Activated naive CD4-positive, alpha-beta T cell treated with anti-CD3 and anti-CD28 coated beads for 36 hours (primary cell): Measurements from ENCODE around the gene CCDC34. TPM values are rescaled to one million over a fixed set of nuclear protein-coding genes. Genes with fewer than 3 reads are reported as not detected.

Source experiments
- CTCF ChIA-PET: fragments of 350-600 bp; sonication (Branson Sonifier 250); formaldehyde crosslinking; loops from one replicate; lab custom pipeline; 2021; ENCODE audit warnings: antibody characterized with exemption; lab: Charles Lee
- DNase-seq: peaks from one replicate; pipeline ENCODE4 v3.0.0-alpha.2; 2020
- H3K27ac Mint-ChIP-seq: one replicate; pipeline ENCODE4 v1.8.0; 2021; ENCODE audit warnings: mild to moderate bottlenecking, mixed read lengths
- H3K27me3 Mint-ChIP-seq: one replicate; pipeline ENCODE4 v1.8.0; 2021; ENCODE audit warnings: low read depth, mixed read lengths
- H3K36me3 Mint-ChIP-seq: one replicate; pipeline ENCODE4 v1.8.0; 2021; ENCODE audit warnings: low read depth, mixed read lengths
- H3K4me1 Mint-ChIP-seq: one replicate; pipeline ENCODE4 v1.8.0; 2021; ENCODE audit warnings: low read depth, mixed read lengths
- H3K4me3 Mint-ChIP-seq: one replicate; pipeline ENCODE4 v1.8.0; 2021; ENCODE audit warnings: mild to moderate bottlenecking, moderate library complexity, mixed read lengths
- H3K9me3 Mint-ChIP-seq: one replicate; pipeline ENCODE4 v1.8.0; 2021; ENCODE audit warnings: mixed read lengths
- intact Hi-C: fragments of 100-400 bp; cut with micrococcal nuclease; formaldehyde crosslinking; loops from one replicate; pipeline ENCODE4 v1.15.1; 2023
- total RNA-seq, 2 experiments: library from RNA; stranded (reverse); gene quantifications; one replicate each; pipeline ENCODE4 v1.2.3, GENCODE V29; 2021

Gene CCDC34, protein sequence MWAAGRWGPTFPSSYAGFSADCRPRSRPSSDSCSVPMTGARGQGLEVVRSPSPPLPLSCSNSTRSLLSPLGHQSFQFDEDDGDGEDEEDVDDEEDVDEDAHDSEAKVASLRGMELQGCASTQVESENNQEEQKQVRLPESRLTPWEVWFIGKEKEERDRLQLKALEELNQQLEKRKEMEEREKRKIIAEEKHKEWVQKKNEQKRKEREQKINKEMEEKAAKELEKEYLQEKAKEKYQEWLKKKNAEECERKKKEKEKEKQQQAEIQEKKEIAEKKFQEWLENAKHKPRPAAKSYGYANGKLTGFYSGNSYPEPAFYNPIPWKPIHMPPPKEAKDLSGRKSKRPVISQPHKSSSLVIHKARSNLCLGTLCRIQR
- total RNA-seq, result 10 to 100 TPM; 28.2 to 29.9 TPM

DNA sequence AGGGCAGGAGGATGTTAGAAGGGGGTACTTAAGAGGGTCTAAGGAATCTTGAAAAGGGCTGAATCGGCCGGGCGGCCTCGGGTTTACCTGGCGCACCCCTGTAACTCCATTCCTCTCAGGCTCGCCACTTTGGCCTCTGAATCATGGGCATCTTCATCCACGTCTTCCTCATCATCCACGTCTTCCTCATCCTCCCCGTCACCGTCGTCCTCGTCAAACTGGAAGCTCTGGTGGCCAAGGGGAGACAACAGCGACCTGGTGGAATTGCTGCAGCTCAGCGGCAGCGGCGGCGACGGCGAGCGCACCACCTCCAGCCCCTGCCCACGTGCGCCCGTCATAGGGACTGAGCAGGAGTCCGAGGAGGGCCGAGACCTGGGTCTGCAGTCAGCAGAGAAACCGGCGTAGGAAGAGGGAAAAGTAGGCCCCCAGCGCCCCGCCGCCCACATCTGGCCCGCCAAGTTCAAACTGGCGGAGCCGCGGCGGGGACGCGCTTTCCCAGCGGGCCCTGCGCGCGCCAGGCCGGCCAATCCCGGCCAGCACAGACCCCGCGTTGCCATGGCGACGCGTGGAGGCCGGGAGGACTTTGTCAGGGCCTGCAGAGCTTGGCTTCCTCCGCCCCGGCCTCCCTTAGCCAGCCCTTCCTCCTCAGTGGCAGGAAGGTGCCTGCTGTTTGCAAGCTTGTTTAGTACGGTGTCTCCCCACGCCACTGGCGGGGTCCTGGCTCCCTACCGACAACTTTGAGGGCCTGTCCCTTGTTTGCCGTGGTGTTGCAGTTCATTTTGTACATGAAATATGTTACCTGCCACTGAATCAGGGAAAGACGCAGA, at the start of gene CCDC34:
TSS of gene CCDC34 (minus strand) at position 467 of the 827 bp plus-strand sequence. CDS start at position 446, 21 bp downstream.
- H3K9me3 Mint-ChIP-seq, result no peaks in the 10 kb centered on the region
- no peaks in the 10 kb centered on the region for H3K27me3 Mint-ChIP-seq
- no peaks in the 10 kb centered on the region for H3K36me3 Mint-ChIP-seq
- H3K4me3 Mint-ChIP-seq, result peak within 1 kb of the TSS; percentile 95
- peak within 1 kb of the TSS; percentile 77 for H3K27ac Mint-ChIP-seq
- DNase-seq, result peak; percentile 87
- CTCF ChIA-PET, result interaction anchor here (2.1 to 2.3 kb wide), 2 partner anchors 67 to 123 kb away, joined by 8 to 9 read pairs; no protein-coding TSS in a partner anchor
- peaks cover 22% of the 10 kb centered on the region for H3K4me1 Mint-ChIP-seq
- intact Hi-C loops, result loop anchor here (1.0 to 5.0 kb wide), 4 partner anchors 44 to 744 kb away; partner anchors contain the start of genes KIF18A, LGR4, LIN7C and METTL15

DNA sequence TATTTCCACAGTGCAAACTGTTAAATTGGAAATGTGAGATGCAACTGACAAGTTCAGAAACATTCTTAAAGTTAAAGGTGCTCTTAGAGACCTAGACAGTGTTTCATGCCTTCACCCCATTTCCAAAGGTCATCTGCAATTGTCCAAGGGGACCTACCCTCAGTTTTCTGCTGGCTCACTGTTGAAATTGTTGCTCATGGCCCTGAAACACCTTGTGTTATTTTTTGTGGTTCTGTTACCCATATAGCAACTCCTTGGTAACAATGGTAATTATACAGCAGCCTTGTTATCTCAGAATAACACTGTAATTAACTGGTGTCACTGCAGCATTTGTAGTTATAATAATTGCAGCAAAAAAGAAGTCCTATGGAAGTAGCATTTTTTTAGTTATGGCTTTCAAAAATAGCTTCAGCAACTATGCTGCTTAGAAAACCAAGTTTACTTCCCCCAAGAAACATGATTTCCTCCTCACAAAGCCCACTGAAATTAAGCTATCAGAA, 49.2 kb upstream of the CCDC34 start:
- no peaks in the 10 kb centered on the region for H3K9me3 Mint-ChIP-seq

DNA sequence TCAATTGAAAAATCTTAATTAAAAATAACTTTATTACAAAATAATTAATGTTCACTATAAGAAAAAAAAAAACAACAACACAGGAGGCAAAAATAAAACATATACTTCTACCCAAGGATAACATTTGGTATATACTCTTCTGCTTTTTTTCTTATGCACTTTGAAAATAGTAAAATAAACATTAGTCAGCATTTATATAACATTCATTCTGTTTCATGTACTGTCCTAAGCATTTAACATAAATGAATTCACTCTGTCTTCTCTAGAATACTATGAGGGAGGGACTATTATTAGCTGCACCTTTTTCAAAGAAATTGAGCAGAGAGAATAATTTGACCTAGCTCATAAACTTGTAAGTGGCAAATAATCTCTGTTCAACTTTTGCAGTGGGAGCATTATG, 48.3 kb upstream of the CCDC34 start:
- intact Hi-C loops, result no loop called here
- peaks cover 3% of the 10 kb centered on the region for H3K27me3 Mint-ChIP-seq
- no peak overlapping the region for H3K27ac Mint-ChIP-seq
- no peaks in the 10 kb centered on the region for H3K4me1 Mint-ChIP-seq
- H3K4me3 Mint-ChIP-seq, result no peak overlapping the region
- no peaks in the 10 kb centered on the region for H3K9me3 Mint-ChIP-seq
- no peak for DNase-seq
- H3K36me3 Mint-ChIP-seq, result no peaks in the 10 kb centered on the region
- CTCF ChIA-PET, result interaction anchor here (0.7 kb wide), 1 partner anchor 237 kb away, joined by 3 read pairs; no protein-coding TSS in a partner anchor

More for the DNA sequence above, 49.2 kb upstream of the CCDC34 start:
- Mint-ChIP-seq H3K4me1 (no peaks in the 10 kb centered on the region), H3K27me3 (peaks cover 4% of the 10 kb centered on the region), H3K36me3 (no peaks in the 10 kb centered on the region), H3K4me3 (no peak overlapping the region), H3K27ac (no peak overlapping the region)
- DNase-seq, result no peak
- intact Hi-C loops, result no loop called here
- CTCF ChIA-PET, result interaction anchor here (0.7 to 0.9 kb wide), 2 partner anchors 53 to 238 kb away, joined by 3 read pairs; no protein-coding TSS in a partner anchor

DNA sequence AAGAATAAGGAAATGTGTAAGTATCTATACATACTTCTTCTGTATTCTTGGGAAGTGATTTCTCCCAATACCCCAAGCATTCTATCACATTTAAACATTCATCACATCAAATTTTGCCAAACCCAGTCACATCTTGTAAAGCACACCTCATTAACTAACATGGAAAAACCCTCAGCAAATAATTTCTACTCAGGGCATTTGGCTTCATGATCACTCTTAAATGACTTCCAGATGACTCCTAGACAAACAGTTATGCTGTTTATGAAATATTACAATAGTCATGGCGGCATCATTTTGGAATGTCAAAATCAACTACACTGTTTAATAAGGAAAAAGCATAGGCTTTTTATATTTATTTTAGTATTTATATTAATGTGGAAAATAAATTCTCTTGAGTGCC, 47.3 kb upstream of the CCDC34 start:
- H3K36me3 Mint-ChIP-seq, result no peaks in the 10 kb centered on the region
- H3K4me3 Mint-ChIP-seq, result no peak overlapping the region
- intact Hi-C loops, result no loop called here
- no peak overlapping the region for H3K27ac Mint-ChIP-seq
- DNase-seq, result no peak
- no peaks in the 10 kb centered on the region for H3K9me3 Mint-ChIP-seq
- H3K4me1 Mint-ChIP-seq, result no peaks in the 10 kb centered on the region
- CTCF ChIA-PET, result no interaction called here
- peaks cover 3% of the 10 kb centered on the region for H3K27me3 Mint-ChIP-seq

DNA sequence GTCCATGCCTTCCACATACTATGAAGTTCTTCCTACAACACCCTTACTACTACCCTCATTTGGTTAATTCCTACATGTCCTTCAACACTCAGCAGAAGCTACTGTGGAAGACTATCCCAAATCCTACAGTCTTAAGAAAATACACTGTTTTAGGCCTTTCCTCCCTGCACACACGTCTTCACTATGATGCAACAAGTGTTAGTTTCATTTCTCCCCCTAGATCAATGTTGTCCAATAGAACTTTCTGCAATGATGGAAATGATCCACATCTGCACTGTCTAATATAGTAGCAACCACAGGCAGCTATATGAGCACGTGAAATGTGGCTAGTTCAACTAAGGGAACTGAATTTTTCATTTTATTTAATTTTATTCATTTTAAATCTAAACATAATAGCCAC, 46.7 kb upstream of the CCDC34 start:
- DNase-seq, result no peak
- CTCF ChIA-PET, result no interaction called here
- intact Hi-C loops, result loop anchor here (5.0 kb wide), 1 partner anchor 152 kb away; no protein-coding TSS in a partner anchor

DNA sequence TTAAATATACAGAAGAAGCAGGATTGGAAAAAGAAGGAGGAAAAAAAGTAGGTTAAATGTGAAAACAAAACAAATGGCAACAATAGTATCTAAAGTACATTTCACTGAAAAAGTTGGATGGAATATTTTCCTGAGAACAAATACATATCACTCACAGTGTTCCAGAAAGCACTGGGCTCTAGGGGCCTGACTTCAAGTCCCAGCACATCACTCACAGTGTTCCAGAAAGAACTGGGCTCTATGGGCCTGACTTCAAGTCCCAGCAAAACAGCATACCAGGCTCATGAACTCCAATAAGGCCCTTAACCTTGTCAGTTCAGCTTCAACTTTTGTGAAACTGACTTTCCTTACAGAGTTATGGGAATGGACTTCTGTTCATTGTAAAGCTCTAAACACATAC, 46.0 kb upstream of the CCDC34 start:
- Mint-ChIP-seq H3K4me1 (no peaks in the 10 kb centered on the region), H3K4me3 (no peak overlapping the region), H3K27me3 (peaks cover 3% of the 10 kb centered on the region), H3K9me3 (no peaks in the 10 kb centered on the region), H3K27ac (no peak overlapping the region), H3K36me3 (no peaks in the 10 kb centered on the region)
- no peak for DNase-seq
- intact Hi-C loops, result loop anchor here (5.0 kb wide), 1 partner anchor 152 kb away; no protein-coding TSS in a partner anchor
- CTCF ChIA-PET, result no interaction called here

More for the DNA sequence above, 46.7 kb upstream of the CCDC34 start:
- Mint-ChIP-seq H3K36me3 (no peaks in the 10 kb centered on the region), H3K27ac (no peak overlapping the region), H3K27me3 (peaks cover 3% of the 10 kb centered on the region), H3K9me3 (no peaks in the 10 kb centered on the region), H3K4me1 (no peaks in the 10 kb centered on the region), H3K4me3 (no peak overlapping the region)

DNA sequence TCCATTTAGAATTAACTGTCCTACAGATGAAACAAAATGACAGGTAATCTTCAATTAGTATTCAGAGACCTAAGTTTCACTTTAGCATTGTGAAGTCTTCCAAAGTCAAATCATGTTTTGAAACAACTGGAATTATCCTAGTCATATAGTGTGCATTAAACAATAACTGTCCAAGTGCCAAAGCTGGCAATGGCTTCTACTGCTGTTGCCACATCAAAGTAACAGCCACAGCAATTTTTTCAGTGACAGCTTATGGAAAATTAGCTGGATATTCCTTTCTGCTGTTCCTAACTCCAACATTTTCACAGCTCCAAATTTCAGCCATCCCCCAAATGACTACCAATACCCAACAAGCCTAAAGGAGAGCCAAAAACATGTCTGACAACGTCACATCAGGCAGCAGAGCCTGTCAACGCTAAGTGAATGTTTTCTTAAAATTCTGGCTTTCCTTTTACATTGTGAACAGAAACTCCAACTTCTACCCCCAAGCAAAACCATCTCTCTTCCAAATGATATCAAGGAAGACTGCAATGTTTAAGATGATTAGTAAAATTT, 45.3 kb upstream of the CCDC34 start:
- Mint-ChIP-seq H3K36me3 (no peaks in the 10 kb centered on the region), H3K4me1 (no peaks in the 10 kb centered on the region), H3K27me3 (peaks cover 3% of the 10 kb centered on the region), H3K9me3 (no peaks in the 10 kb centered on the region), H3K4me3 (no peak overlapping the region), H3K27ac (no peak overlapping the region)
- CTCF ChIA-PET, result no interaction called here
- no peak for DNase-seq
- intact Hi-C loops, result loop anchor here (5.0 kb wide), 1 partner anchor 151 kb away; no protein-coding TSS in a partner anchor

DNA sequence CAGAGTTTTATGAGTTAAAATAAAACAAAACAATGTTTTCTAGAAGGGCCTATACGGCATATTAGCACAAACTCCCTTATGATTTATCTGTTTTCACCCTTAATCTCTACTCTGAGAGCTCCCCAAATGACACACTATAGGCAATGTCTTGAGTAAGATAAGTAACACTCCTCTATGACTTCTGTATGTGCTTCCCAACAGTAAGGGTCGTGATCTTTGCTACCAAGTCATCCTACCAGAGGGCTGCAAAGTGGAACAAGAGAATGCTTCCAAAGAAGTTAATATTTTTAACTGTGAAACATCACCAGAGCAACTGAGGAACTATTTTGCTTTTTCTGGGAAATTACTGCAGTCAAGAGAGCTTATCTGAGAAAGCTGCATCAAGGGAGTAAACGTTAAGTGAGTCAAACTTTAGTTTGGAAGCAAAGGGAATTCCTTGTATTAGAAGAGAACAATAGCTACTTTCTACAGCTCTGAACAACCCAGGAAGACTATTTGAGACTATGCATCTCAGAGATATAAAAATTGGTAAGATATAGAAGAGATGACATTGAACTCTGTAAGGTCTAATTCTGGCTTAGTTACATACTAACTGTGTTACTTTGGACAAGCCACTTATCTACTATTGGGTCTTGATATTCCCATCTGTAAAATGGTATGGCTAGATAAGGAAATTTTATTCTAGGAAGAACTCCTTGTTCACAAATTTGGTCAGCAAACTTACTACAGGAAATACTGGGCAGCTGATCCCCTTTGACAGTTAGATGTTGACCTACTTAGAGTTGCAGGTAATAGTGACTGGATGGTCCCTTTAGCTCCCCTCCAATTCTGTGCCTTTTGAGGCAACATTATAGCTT, 43.7 kb upstream of the CCDC34 start:
- peaks cover 3% of the 10 kb centered on the region for H3K27me3 Mint-ChIP-seq
- CTCF ChIA-PET, result no interaction called here
- DNase-seq, result no peak
- H3K27ac Mint-ChIP-seq, result no peak overlapping the region
- no peaks in the 10 kb centered on the region for H3K4me1 Mint-ChIP-seq
- intact Hi-C loops, result loop anchor here (5.0 kb wide), 1 partner anchor 149 kb away; no protein-coding TSS in a partner anchor
- no peak overlapping the region for H3K4me3 Mint-ChIP-seq
- H3K36me3 Mint-ChIP-seq, result no peaks in the 10 kb centered on the region
- no peaks in the 10 kb centered on the region for H3K9me3 Mint-ChIP-seq

DNA sequence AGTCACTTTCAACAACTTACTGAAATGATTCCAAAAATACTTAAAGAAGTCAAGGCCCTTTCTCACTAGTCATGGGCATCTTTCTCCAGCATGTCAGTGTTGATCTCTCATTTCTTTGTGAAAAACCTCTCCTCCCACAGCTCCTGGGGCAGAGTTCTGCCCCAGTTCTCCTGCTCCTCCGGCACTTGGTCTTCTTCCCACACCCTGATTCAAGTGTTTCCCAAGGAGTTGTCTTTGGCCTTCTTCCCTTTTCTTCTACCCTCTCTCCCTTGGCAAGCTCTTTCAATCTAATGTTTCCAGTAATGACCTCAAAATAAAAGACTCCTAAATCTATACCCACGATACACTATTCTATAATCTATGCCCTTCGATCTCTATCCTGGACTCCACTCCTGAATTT, 42.1 kb upstream of the CCDC34 start:
- no peak overlapping the region for H3K4me3 Mint-ChIP-seq
- H3K27ac Mint-ChIP-seq, result no peak overlapping the region
- H3K27me3 Mint-ChIP-seq, result peaks cover 3% of the 10 kb centered on the region
- no peaks in the 10 kb centered on the region for H3K36me3 Mint-ChIP-seq
- H3K9me3 Mint-ChIP-seq, result no peaks in the 10 kb centered on the region
- no peak for DNase-seq
- no peaks in the 10 kb centered on the region for H3K4me1 Mint-ChIP-seq
- CTCF ChIA-PET, result no interaction called here
- intact Hi-C loops, result loop anchor here (5.0 kb wide), 1 partner anchor 148 kb away; no protein-coding TSS in a partner anchor

DNA sequence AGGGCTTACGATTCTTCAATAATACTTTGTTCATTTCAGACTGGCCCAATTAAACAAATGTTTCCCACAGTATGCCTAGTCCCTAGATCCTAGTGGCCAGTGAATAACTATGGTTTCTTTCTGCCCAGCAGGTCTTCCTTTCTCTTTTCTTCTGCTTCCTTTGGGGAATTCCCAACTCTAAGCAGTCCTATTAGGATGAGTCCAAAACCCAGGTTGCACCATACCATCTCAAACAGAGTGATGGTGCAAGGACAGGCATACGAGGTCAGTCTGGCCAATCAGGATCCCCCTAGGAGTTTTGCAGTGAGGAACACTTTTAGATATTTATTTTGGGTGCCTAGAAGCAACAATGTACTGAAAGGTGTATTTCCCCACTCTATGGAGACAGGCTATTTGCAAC, 41.4 kb upstream of the CCDC34 start:
- no peaks in the 10 kb centered on the region for H3K36me3 Mint-ChIP-seq
- CTCF ChIA-PET, result no interaction called here
- H3K4me1 Mint-ChIP-seq, result no peaks in the 10 kb centered on the region
- H3K27me3 Mint-ChIP-seq, result no peaks in the 10 kb centered on the region
- no peak overlapping the region for H3K4me3 Mint-ChIP-seq
- intact Hi-C loops, result no loop called here
- no peaks in the 10 kb centered on the region for H3K9me3 Mint-ChIP-seq
- DNase-seq, result no peak
- H3K27ac Mint-ChIP-seq, result no peak overlapping the region

DNA sequence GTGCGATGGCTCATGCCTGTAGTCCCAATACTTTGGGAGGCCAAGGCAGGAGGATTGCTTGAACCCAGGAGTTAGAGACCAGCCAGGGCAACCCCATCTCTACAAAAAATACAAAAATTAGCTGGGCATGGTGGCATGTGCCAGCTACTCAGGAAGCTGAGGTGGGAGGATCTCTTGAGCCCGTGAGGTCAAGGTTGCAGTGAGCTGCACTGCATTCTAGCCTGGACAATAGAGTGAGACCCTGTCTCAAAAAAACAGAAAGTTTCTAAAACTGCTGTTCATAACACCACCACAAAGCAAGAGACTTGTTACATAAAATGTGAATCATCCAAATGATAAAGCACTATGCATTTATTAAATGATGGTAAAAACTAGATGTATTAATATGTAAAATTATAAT, 40.2 kb upstream of the CCDC34 start:
- Mint-ChIP-seq H3K27me3 (no peaks in the 10 kb centered on the region), H3K27ac (no peak overlapping the region), H3K9me3 (no peaks in the 10 kb centered on the region), H3K4me3 (no peak overlapping the region), H3K36me3 (no peaks in the 10 kb centered on the region), H3K4me1 (no peaks in the 10 kb centered on the region)
- no peak for DNase-seq
- CTCF ChIA-PET, result interaction anchor here (0.9 kb wide), 1 partner anchor 82 kb away, joined by 3 read pairs; no protein-coding TSS in a partner anchor
- intact Hi-C loops, result no loop called here
